H1 (cell line): ENCODE data around the gene KIF23. TPM values are rescaled to one million over a fixed set of nuclear protein-coding genes. Genes with fewer than 3 reads are reported as not detected.

Experiments
- CTCF ChIA-PET: fragments of 300-600 bp; sonication (Branson Sonifier 250); formaldehyde crosslinking; loops from one replicate; lab custom pipeline; 2021; ENCODE audit not compliant: partially characterized antibody; lab: Charles Lee
- POLR2A ChIA-PET: fragments of 300-600 bp; sonication (Branson Sonifier 250); formaldehyde crosslinking; loops from one replicate; lab custom pipeline; 2021; ENCODE audit warnings: inconsistent platforms; ENCODE audit not compliant: partially characterized antibody; lab: Charles Lee
- DNase-seq, 2 experiments: peaks; one replicate each; pipeline versions ENCODE4 v3.0.0 to v3.0.0-alpha.2; 2010 to 2022; ENCODE audit warnings: low spot score in 2 of 2, low read depth in 1 of 2, mixed read lengths in 1 of 2
- FAIRE-seq: peaks from 2 replicates; lab custom pipeline; 2011; peaks lifted over from hg19 to GRCh38; lab: Jason Lieb, UNC
- H2AFZ ChIP-seq: 2 replicates; pipeline ENCODE4 v1.8.1; 2012; ENCODE audit warnings: low read length, inconsistent platforms
- H2AK5ac ChIP-seq: 2 replicates; pipeline ENCODE4 v1.6.1; 2013; ENCODE audit warnings: low read depth, low read length
- H2BK120ac ChIP-seq: replicated peaks from 2 replicates; pipeline ENCODE3; 2013; ENCODE audit warnings: low read depth, low read length, inconsistent platforms
- H2BK12ac ChIP-seq: 2 replicates; pipeline ENCODE4 v1.6.1; 2013; ENCODE audit warnings: low read depth, low read length
- H2BK15ac ChIP-seq: 2 replicates; pipeline ENCODE4 v1.6.1; 2013; ENCODE audit warnings: low read length
- H2BK20ac ChIP-seq: 2 replicates; pipeline ENCODE4 v1.6.1; 2013; ENCODE audit warnings: low read length
- H2BK5ac ChIP-seq: 2 replicates; pipeline ENCODE4 v1.6.1; 2013; ENCODE audit warnings: low read depth, low read length
- H3K14ac ChIP-seq: 2 replicates; pipeline ENCODE4 v1.6.1; 2013; ENCODE audit warnings: inconsistent platforms; ENCODE audit not compliant: insufficient read length
- H3K18ac ChIP-seq: 2 replicates; pipeline ENCODE4 v1.6.1; 2013; ENCODE audit warnings: low read length; ENCODE audit errors: extremely low read depth
- H3K23ac ChIP-seq: 2 replicates; pipeline ENCODE4 v1.6.1; 2013; ENCODE audit warnings: inconsistent platforms; ENCODE audit not compliant: insufficient read length
- H3K23me2 ChIP-seq: 2 replicates; pipeline ENCODE4 v1.6.1; 2013; ENCODE audit warnings: low read depth, low read length
- H3K27ac ChIP-seq: 2 replicates; pipeline ENCODE4 v1.6.1; 2011; ENCODE audit warnings: low read depth, low read length, inconsistent platforms
- H3K27me3 ChIP-seq, 4 experiments: replicated peaks in 1 of 4; 1 replicate in 1 of 4; 2 replicates in 3 of 4; pipeline versions ENCODE4 v1.6.1 to v1.8.1; 2011 to 2013; ENCODE audit warnings: low read length in 3 of 4, mild to moderate bottlenecking in 3 of 4, inconsistent platforms in 2 of 4, mixed read lengths in 2 of 4, moderate library complexity in 1 of 4; ENCODE audit not compliant: control insufficient read depth in 3 of 4, insufficient read depth in 3 of 4; ENCODE audit errors: extremely low read depth in 1 of 4
- H3K36me3 ChIP-seq, 4 experiments: 2 replicates each; pipeline versions ENCODE4 v1.6.1 to v1.8.1; 2011 to 2013; ENCODE audit warnings: mild to moderate bottlenecking in 4 of 4, low read length in 3 of 4, moderate library complexity in 2 of 4, control low read depth in 1 of 4, inconsistent platforms in 1 of 4; ENCODE audit not compliant: insufficient read depth in 4 of 4, control insufficient read depth in 2 of 4
- H3K4ac ChIP-seq: replicated peaks from 2 replicates; pipeline ENCODE3; 2013; ENCODE audit warnings: low read length, low read depth, mixed read lengths, inconsistent platforms; ENCODE audit not compliant: insufficient read length
- H3K4me1 ChIP-seq, 4 experiments: replicated peaks in 1 of 4; 1 replicate in 1 of 4; 2 replicates in 3 of 4; pipeline versions ENCODE4 v1.6.1 to v1.8.1; 2011 to 2013; ENCODE audit warnings: low read length in 3 of 4, inconsistent platforms in 2 of 4, mixed read lengths in 1 of 4; ENCODE audit not compliant: insufficient read depth in 4 of 4, control insufficient read depth in 3 of 4
- H3K4me2 ChIP-seq, 2 experiments: 2 replicates each; pipeline versions ENCODE4 v1.6.1 to v1.8.1; 2011 to 2013; ENCODE audit warnings: low read depth in 2 of 2, low read length in 2 of 2, control low read depth in 1 of 2, inconsistent platforms in 1 of 2, mild to moderate bottlenecking in 1 of 2; ENCODE audit not compliant: insufficient read depth in 1 of 2
- H3K4me3 ChIP-seq, 4 experiments: fragments of 200-600, 300-600 bp in 1 of 4; sonication (generic), shearing (Covaris generic), sonication (Bioruptor Twin) in 1 of 4; 2 replicates each; pipeline versions ENCODE4 v1.5.1 to v1.8.1; 2011 to 2016; ENCODE audit warnings: low read length in 4 of 4, low read depth in 3 of 4, control low read depth in 2 of 4, inconsistent platforms in 2 of 4, mild to moderate bottlenecking in 2 of 4, mixed read lengths in 1 of 4, moderate library complexity in 1 of 4; ENCODE audit not compliant: insufficient read depth in 2 of 4; ENCODE audit errors: extremely low read depth in 1 of 4
- H3K56ac ChIP-seq: replicated peaks from 2 replicates; pipeline ENCODE3; 2013; ENCODE audit warnings: low read depth, mild to moderate bottlenecking, mixed read lengths, low read length, inconsistent platforms; ENCODE audit not compliant: insufficient read length
- H3K79me1 ChIP-seq: 2 replicates; pipeline ENCODE4 v1.6.1; 2013; ENCODE audit warnings: low read depth, low read length, control low read depth
- H3K79me2 ChIP-seq, 2 experiments: 2 replicates each; pipeline versions ENCODE4 v1.6.1 to v1.8.1; 2012 to 2013; ENCODE audit warnings: low read length in 2 of 2, mild to moderate bottlenecking in 2 of 2, inconsistent platforms in 1 of 2; ENCODE audit not compliant: insufficient read depth in 2 of 2, control insufficient read depth in 1 of 2
- H3K9ac ChIP-seq, 4 experiments: replicated peaks in 1 of 4; 1 replicate in 1 of 4; 2 replicates in 3 of 4; pipeline versions ENCODE4 v1.6.1 to v1.8.1; 2011 to 2013; ENCODE audit warnings: low read depth in 3 of 4, low read length in 3 of 4, control low read depth in 2 of 4, mild to moderate bottlenecking in 2 of 4, moderate library complexity in 2 of 4, inconsistent platforms in 1 of 4; ENCODE audit errors: extremely low read depth in 1 of 4
- H3K9me3 ChIP-seq, 2 experiments: 2 replicates each; pipeline versions ENCODE4 v1.6.1 to v1.8.1; 2012 to 2013; ENCODE audit warnings: mild to moderate bottlenecking in 2 of 2, moderate library complexity in 2 of 2, control low read depth in 1 of 2, inconsistent platforms in 1 of 2, low read depth in 1 of 2, low read length in 1 of 2, mixed read lengths in 1 of 2; ENCODE audit not compliant: insufficient read depth in 2 of 2
- H4K20me1 ChIP-seq, 2 experiments: replicated peaks in 1 of 2; 2 replicates each; pipeline versions ENCODE3 to v1.8.1; 2011 to 2013; ENCODE audit warnings: inconsistent platforms in 2 of 2, low read length in 2 of 2, mild to moderate bottlenecking in 1 of 2; ENCODE audit not compliant: insufficient read depth in 2 of 2, control insufficient read depth in 1 of 2
- H4K5ac ChIP-seq: 2 replicates; pipeline ENCODE4 v1.6.1; 2013; ENCODE audit warnings: low read length, low read depth, mixed read lengths, inconsistent platforms; ENCODE audit not compliant: insufficient read length
- H4K8ac ChIP-seq: 2 replicates; pipeline ENCODE4 v1.8.0; 2013; ENCODE audit warnings: mild to moderate bottlenecking, moderate library complexity, low read length, inconsistent platforms; ENCODE audit not compliant: insufficient read depth; ENCODE audit errors: extremely low read depth
- H4K91ac ChIP-seq: replicated peaks from 2 replicates; pipeline ENCODE3; 2013; ENCODE audit warnings: low read length, mixed read lengths, inconsistent platforms; ENCODE audit not compliant: insufficient read length
- BCL11A ChIP-seq, 2 experiments: IDR thresholded peaks; one replicate each; pipeline ENCODE4 v1.6.1; 2011; ENCODE audit warnings: low read depth in 2 of 2, low read length in 2 of 2, mild to moderate bottlenecking in 2 of 2
- BRCA1 ChIP-seq: IDR thresholded peaks from 2 replicates; pipeline ENCODE4 v1.6.1; 2012; ENCODE audit warnings: low read depth, low read length, improper control_type of control experiment
- CHD2 ChIP-seq: IDR thresholded peaks from 2 replicates; pipeline ENCODE4 v1.6.1; 2012; ENCODE audit warnings: low read length, improper control_type of control experiment
- KDM4A ChIP-seq: IDR thresholded peaks from one replicate; pipeline ENCODE4 v1.7.1; 2012; ENCODE audit warnings: low read depth, mild to moderate bottlenecking, moderate library complexity, low read length, inconsistent platforms; ENCODE audit not compliant: severe bottlenecking
- KDM5A ChIP-seq: fragments of 200-600 bp; IDR thresholded peaks from 2 replicates; pipeline ENCODE4 v1.7.1; 2012; ENCODE audit warnings: mild to moderate bottlenecking, low read length, inconsistent platforms, mixed read lengths
- RBBP5 ChIP-seq: IDR thresholded peaks from 2 replicates; pipeline ENCODE4 v1.7.1; 2012; ENCODE audit warnings: low read depth, mild to moderate bottlenecking, inconsistent platforms, low read length, moderate library complexity, borderline replicate concordance
- SIN3A ChIP-seq, 2 experiments: IDR thresholded peaks in 1 of 2; conservative IDR thresholded peaks in 1 of 2; 2 replicates each; pipeline ENCODE4 v1.6.1; 2011 to 2012; ENCODE audit warnings: low read length in 2 of 2, improper control_type of control experiment in 1 of 2, low read depth in 1 of 2, mild to moderate bottlenecking in 1 of 2
- SIX5 ChIP-seq: IDR thresholded peaks from 2 replicates; pipeline ENCODE4 v1.6.1; 2011; ENCODE audit warnings: mild to moderate bottlenecking, low read depth, low read length
- SP1 ChIP-seq: IDR thresholded peaks from 2 replicates; pipeline ENCODE4 v1.6.1; 2011; ENCODE audit warnings: low read depth, low read length
- TAF1 ChIP-seq: IDR thresholded peaks from 2 replicates; pipeline ENCODE4 v1.6.1; 2011; ENCODE audit warnings: mild to moderate bottlenecking, low read depth, low read length
- TCF12 ChIP-seq: IDR thresholded peaks from 2 replicates; pipeline ENCODE4 v1.6.1; 2011; ENCODE audit warnings: low read depth, mild to moderate bottlenecking, low read length
- WGBS, 2 experiments: shearing (Covaris generic) in 1 of 2; methylation state at CpG; one replicate each; pipeline versions ENCODE4 v1.1.6 to v1.1.7; 2013 to 2015; ENCODE audit warnings: low lambda C conversion rate in 2 of 2, mixed read lengths in 2 of 2, inconsistent platforms in 1 of 2, low coverage in 1 of 2, missing lambda C conversion rate in 1 of 2; ENCODE audit not compliant: insufficient replicate concordance in 2 of 2, insufficient coverage in 1 of 2, insufficient read length in 1 of 2; ENCODE audit errors: extremely low coverage in 1 of 2, missing lambda C conversion rate in 1 of 2; 5-methylcytosine and 5-hydroxymethylcytosine counted together
- polyA plus RNA-seq, 7 experiments: library from polyadenylated mRNA; depleted of rRNA in 3 of 7; stranded (reverse) in 5 of 7; unstranded in 2 of 7; fragments of >200 nt in 5 of 7; fragments of 200-250 nt in 2 of 7; gene quantifications; 1 replicate in 5 of 7; 2 replicates in 1 of 7; 4 replicates in 1 of 7; pipeline versions ENCODE4 v1.2.1 to v1.2.3, GENCODE V29; 2011 to 2013; ENCODE audit warnings: missing spikeins in 2 of 7, mixed read lengths in 2 of 7
- total RNA-seq: library from RNA; stranded (reverse); fragmentation: NEBNext Ultra II Directional; extraction: Animal tissue kit (Norgen Biotek cat#: 25700); gene quantifications from 2 replicates; pipeline ENCODE4 v1.2.1, GENCODE V29; 2021

Gene KIF23
- total and polyA plus RNA-seq, 2 of the 8 experiments (the other 6 are each of a cell fraction or from before 2014, with no cell fraction given), result 26.2 to 77.4 TPM

DNA sequence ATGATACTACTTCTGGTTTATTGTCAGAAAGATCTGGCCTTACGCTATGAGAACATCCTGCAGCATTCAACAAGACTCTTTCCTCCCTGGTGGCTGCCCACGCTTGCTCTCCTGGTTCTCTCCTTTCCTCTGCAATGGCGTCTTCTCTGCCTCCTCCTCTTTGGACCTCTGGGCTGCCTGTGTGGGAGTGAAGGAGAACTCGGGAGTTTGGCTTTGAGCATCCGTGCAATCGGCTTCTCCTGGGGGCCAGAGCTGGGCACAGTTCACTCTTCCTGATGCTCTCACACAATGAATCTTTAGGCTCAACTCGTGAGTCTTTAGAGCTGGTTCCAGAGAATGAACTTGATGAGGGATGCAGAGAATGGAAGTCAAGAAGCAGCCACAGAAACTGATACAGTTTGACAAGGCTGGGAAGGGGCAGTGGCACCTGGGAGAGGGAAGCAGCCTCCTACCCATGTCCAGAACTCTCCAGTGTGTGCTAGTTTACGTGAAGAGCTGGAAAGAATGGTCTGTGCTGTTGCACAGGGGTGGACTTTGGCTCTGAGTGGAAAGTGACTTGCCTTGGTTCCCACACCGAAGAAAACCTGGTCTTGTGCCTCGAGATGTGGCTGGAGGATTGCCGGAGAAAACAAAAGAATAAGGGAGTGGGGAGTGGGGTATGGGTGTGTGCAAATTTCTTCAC is 76.3 kb downstream of the KIF23 start:
- Histone ChIP-seq H2BK5ac (no peak overlapping the region), H3K27me3 (no peaks in the 10 kb centered on the region), H3K4ac (no peak overlapping the region), H3K27ac (no peak overlapping the region), H3K23me2 (no peaks in the 10 kb centered on the region), H2BK12ac (no peak overlapping the region), H3K79me2 (no peaks in the 10 kb centered on the region), H2BK120ac (no peak overlapping the region), H4K91ac (no peak overlapping the region), H3K4me1 (no peaks in the 10 kb centered on the region), H3K9me3 (peaks cover 5 to 8% of the 10 kb centered on the region in 2 experiments; a peak in 2 of 4 replicates), H3K4me3 (no peak overlapping the region), H2AK5ac (no peak overlapping the region), H3K56ac (no peak overlapping the region), H4K20me1 (no peaks in the 10 kb centered on the region), H3K23ac (no peak overlapping the region), H4K5ac (no peak overlapping the region), H4K8ac (no peak overlapping the region), H2BK20ac (no peak overlapping the region), H3K18ac (no peak overlapping the region), H3K4me2 (no peak overlapping the region), H2AFZ (no peak overlapping the region), H3K36me3 (no peaks in the 10 kb centered on the region), H3K79me1 (no peaks in the 10 kb centered on the region), H3K9ac (no peak overlapping the region), H3K14ac (no peak overlapping the region), H2BK15ac (no peak overlapping the region)
- TF ChIP-seq KDM5A (no peak), KDM4A (no peak), TCF12 (no peak), SIN3A (conservative IDR thresholded peaks at IDR 0.05 in 1 of 2, IDR thresholded peaks at IDR 0.05 in 1 of 2; ENCODE audit: low read depth in 1 of 2, low read length in 2 of 2) (no peak), CHD2 (no peak), BRCA1 (no peak), RBBP5 (no peak), TAF1 (no peak), SIX5 (no peak), BCL11A (IDR thresholded peaks at IDR 0.05; ENCODE audit: low read depth in 2 of 2, low read length in 2 of 2) (no peak), SP1 (no peak)
- FAIRE-seq (no peak), DNase-seq (no peak)
- 75% methylated on average over 11 of the region's 11 CpGs; no CpG with 5 or more reads in 1 of the 2 experiments for WGBS, 2 experiments
- ChIA-PET CTCF (interaction anchor here (1.5 to 1.7 kb wide), 2 partner anchors 12 to 233 kb away, joined by 3 to 6 read pairs; no protein-coding TSS in a partner anchor), POLR2A (no interaction called here)
